Measurements from ENCODE around the gene ARPP19. TPM values are rescaled to one million over a fixed set of nuclear protein-coding genes. Genes with fewer than 3 reads are reported as not detected.

The ARPP19 gene
- total RNA-seq, 2 experiments from 2014 or later, result 48.0 to 101 TPM

- Histone ChIP-seq H4K20me1 (ENCODE audit: insufficient read depth, low read length) (peaks cover 20% of the 10 kb centered on the region; the same call in 1 of the 2 replicates), H3K9me3 (ENCODE audit: low read length) (no peaks in the 10 kb centered on the region), H3K9me2 (ENCODE audit: insufficient read depth, low read length) (no peaks in the 10 kb centered on the region), H3K4me2 (ENCODE audit: low read length) (no peak overlapping the region), H3K4me3 (ENCODE audit: low read depth, low read length, poor library complexity, severe bottlenecking) (no peak overlapping the region), H3K79me2 (ENCODE audit: insufficient read depth, low read depth, low read length) (peaks cover 95% of the 10 kb centered on the region), H2AFZ (ENCODE audit: low read length) (no peak overlapping the region), H3K4me1 (ENCODE audit: insufficient read depth, low read length, poor library complexity, severe bottlenecking) (peaks cover 32% of the 10 kb centered on the region), H3K27ac (ENCODE audit: low read depth, low read length, poor library complexity, severe bottlenecking) (no peak overlapping the region), H3K36me3 (ENCODE audit: insufficient read depth, low read length) (no peaks in the 10 kb centered on the region)
- intact Hi-C loops (cut with micrococcal nuclease; ENCODE audit: unreplicated experiment), result loop anchor here (10.0 kb wide), 1 partner anchor 158 kb away; no protein-coding TSS in a partner anchor
- no TSS peak for BruUV-seq (replicated peaks)
- TF ChIP-seq EZH2phosphoT487 (IDR thresholded peaks at IDR 0.05; ENCODE audit: borderline replicate concordance, low read depth, low read length) (no peak), CTCF (conservative IDR thresholded peaks at IDR 0.05; ENCODE audit: low read length) (no peak)
- CTCF ChIA-PET (ENCODE audit: unreplicated experiment), result no interaction called here
- POLR2A ChIA-PET, result interaction anchor here (0.6 to 1.8 kb wide), 5 partner anchors 10 to 451 kb away, joined by 3 to 9 read pairs (median 5); no protein-coding TSS in a partner anchor
- no peak for DNase-seq (ENCODE audit: low spot score)
Observed at GRCh38 chr15:52523192-52523591, 45.6 kb downstream of the ARPP19 start.

GRCh38 chr15:52521682-52522081 is 47.1 kb downstream of the ARPP19 start:
- no peak overlapping the region for H3K4me2 ChIP-seq (ENCODE audit: low read length)
- no peaks in the 10 kb centered on the region for H3K9me2 ChIP-seq (ENCODE audit: insufficient read depth, low read length)
- ChIA-PET POLR2A (no interaction called here), CTCF (ENCODE audit: unreplicated experiment) (no interaction called here)
- no peak overlapping the region for H3K27ac ChIP-seq (ENCODE audit: low read depth, low read length, poor library complexity, severe bottlenecking)
- no peaks in the 10 kb centered on the region for H3K9me3 ChIP-seq (ENCODE audit: low read length)
- intact Hi-C loops (cut with micrococcal nuclease; ENCODE audit: unreplicated experiment), result loop anchor here (10.0 kb wide), 1 partner anchor 157 kb away; no protein-coding TSS in a partner anchor
- TF ChIP-seq CTCF (conservative IDR thresholded peaks at IDR 0.05; ENCODE audit: low read length) (no peak), EZH2phosphoT487 (IDR thresholded peaks at IDR 0.05; ENCODE audit: borderline replicate concordance, low read depth, low read length) (no peak)
- H3K79me2 ChIP-seq (ENCODE audit: insufficient read depth, low read depth, low read length), result peaks cover 95% of the 10 kb centered on the region
- no peak overlapping the region for H2AFZ ChIP-seq (ENCODE audit: low read length)
- BruUV-seq (replicated peaks), result no TSS peak
- peaks cover 8% of the 10 kb centered on the region; the same call in 1 of the 2 replicates for H4K20me1 ChIP-seq (ENCODE audit: insufficient read depth, low read length)
- H3K4me1 ChIP-seq (ENCODE audit: insufficient read depth, low read length, poor library complexity, severe bottlenecking), result peaks cover 22% of the 10 kb centered on the region
- H3K36me3 ChIP-seq (ENCODE audit: insufficient read depth, low read length), result no peaks in the 10 kb centered on the region
- H3K4me3 ChIP-seq (ENCODE audit: low read depth, low read length, poor library complexity, severe bottlenecking), result no peak overlapping the region
- DNase-seq (ENCODE audit: low spot score), result no peak

- intact Hi-C loops (cut with micrococcal nuclease; ENCODE audit: unreplicated experiment), result loop anchor here (10.0 kb wide), 1 partner anchor 156 kb away; no protein-coding TSS in a partner anchor
- Histone ChIP-seq H3K4me2 (ENCODE audit: low read length) (no peak overlapping the region), H3K4me1 (ENCODE audit: insufficient read depth, low read length, poor library complexity, severe bottlenecking) (peaks cover 21% of the 10 kb centered on the region), H4K20me1 (ENCODE audit: insufficient read depth, low read length) (peaks cover 14% of the 10 kb centered on the region), H3K27ac (ENCODE audit: low read depth, low read length, poor library complexity, severe bottlenecking) (no peak overlapping the region), H3K4me3 (ENCODE audit: low read depth, low read length, poor library complexity, severe bottlenecking) (no peak overlapping the region), H3K36me3 (ENCODE audit: insufficient read depth, low read length) (no peaks in the 10 kb centered on the region), H3K9me3 (ENCODE audit: low read length) (no peaks in the 10 kb centered on the region), H2AFZ (ENCODE audit: low read length) (no peak overlapping the region), H3K79me2 (ENCODE audit: insufficient read depth, low read depth, low read length) (peaks cover 97% of the 10 kb centered on the region; the same call in 1 of the 2 replicates), H3K9me2 (ENCODE audit: insufficient read depth, low read length) (no peaks in the 10 kb centered on the region)
- ChIA-PET POLR2A (interaction anchor here (0.5 to 1.7 kb wide), 3 partner anchors 9 to 17 kb away, joined by 5 to 6 read pairs (median 6); no protein-coding TSS in a partner anchor), CTCF (ENCODE audit: unreplicated experiment) (no interaction called here)
- TF ChIP-seq CTCF (conservative IDR thresholded peaks at IDR 0.05; ENCODE audit: low read length) (no peak), EZH2phosphoT487 (IDR thresholded peaks at IDR 0.05; ENCODE audit: borderline replicate concordance, low read depth, low read length) (no peak)
- no peak for DNase-seq (ENCODE audit: low spot score)
- BruUV-seq (replicated peaks), result no TSS peak
Observed at GRCh38 chr15:52520421-52520820, 48.4 kb downstream of the ARPP19 start.
